HepG2 (cell line): ENCODE measurements around the gene CYP2C19.

Source experiments
- CTCF ChIP-seq: sonication (generic); formaldehyde crosslinking; IDR thresholded peaks from 2 replicates; pipeline ENCODE4 v1.5.0; 2020; ENCODE audit warnings: mild to moderate bottlenecking, missing genetic modification reagents, moderate library complexity
- EZH2 ChIP-seq: conservative IDR thresholded peaks from 2 replicates; pipeline ENCODE4 v1.6.1; 2012; ENCODE audit warnings: mild to moderate bottlenecking, low read depth, low read length, moderate library complexity
- GTF3A ChIP-seq: sonication (generic); formaldehyde crosslinking; conservative IDR thresholded peaks from 2 replicates; pipeline ENCODE4 v1.4.0; 2020; ENCODE audit warnings: mild to moderate bottlenecking, missing genetic modification reagents
- NR2C2 ChIP-seq: sonication (generic); formaldehyde crosslinking; IDR thresholded peaks from 2 replicates; pipeline ENCODE4 v1.4.0; 2020; ENCODE audit warnings: missing genetic modification reagents, mild to moderate bottlenecking, moderate library complexity, borderline replicate concordance
- PAWR ChIP-seq: sonication (generic); formaldehyde crosslinking; IDR thresholded peaks from 2 replicates; pipeline ENCODE4 v1.4.0; 2020; ENCODE audit warnings: missing genetic modification reagents, mild to moderate bottlenecking, borderline replicate concordance
- PRPF4 ChIP-seq: fragments of 200-400 bp; formaldehyde crosslinking; IDR thresholded peaks from 2 replicates; pipeline ENCODE4 v1.6.1; 2016; ENCODE audit warnings: low read length, low read depth; ENCODE audit not compliant: poor library complexity, severe bottlenecking
- SP2 ChIP-seq: sonication (generic); formaldehyde crosslinking; IDR thresholded peaks from 2 replicates; pipeline ENCODE4 v1.5.1; 2020; ENCODE audit warnings: mild to moderate bottlenecking, missing genetic modification reagents
- TBX2 ChIP-seq: sonication (generic); formaldehyde crosslinking; IDR thresholded peaks from 2 replicates; pipeline ENCODE4 v1.5.0; 2020; ENCODE audit warnings: missing genetic modification reagents, mild to moderate bottlenecking, borderline replicate concordance
- TF ChIP-seq, protein P1 (sequence below): sonication (generic); formaldehyde crosslinking; IDR thresholded peaks from 2 replicates; pipeline ENCODE4 v1.4.0; 2020; ENCODE audit warnings: mild to moderate bottlenecking, missing genetic modification reagents
- TF ChIP-seq, protein P2 (sequence below): sonication (generic); formaldehyde crosslinking; IDR thresholded peaks from 2 replicates; pipeline ENCODE4 v1.4.0; 2020; ENCODE audit warnings: missing genetic modification reagents, low read depth, mild to moderate bottlenecking, borderline replicate concordance

- TF ChIP-seq CTCF (CRISPR knock-in tag) = no peak
- no peak for TF ChIP-seq NR2C2
- no peak for TF ChIP-seq PAWR (CRISPR knock-in tag)
- no peak for TF ChIP-seq SP2 (CRISPR knock-in tag)
- TF ChIP-seq, protein P1, sequence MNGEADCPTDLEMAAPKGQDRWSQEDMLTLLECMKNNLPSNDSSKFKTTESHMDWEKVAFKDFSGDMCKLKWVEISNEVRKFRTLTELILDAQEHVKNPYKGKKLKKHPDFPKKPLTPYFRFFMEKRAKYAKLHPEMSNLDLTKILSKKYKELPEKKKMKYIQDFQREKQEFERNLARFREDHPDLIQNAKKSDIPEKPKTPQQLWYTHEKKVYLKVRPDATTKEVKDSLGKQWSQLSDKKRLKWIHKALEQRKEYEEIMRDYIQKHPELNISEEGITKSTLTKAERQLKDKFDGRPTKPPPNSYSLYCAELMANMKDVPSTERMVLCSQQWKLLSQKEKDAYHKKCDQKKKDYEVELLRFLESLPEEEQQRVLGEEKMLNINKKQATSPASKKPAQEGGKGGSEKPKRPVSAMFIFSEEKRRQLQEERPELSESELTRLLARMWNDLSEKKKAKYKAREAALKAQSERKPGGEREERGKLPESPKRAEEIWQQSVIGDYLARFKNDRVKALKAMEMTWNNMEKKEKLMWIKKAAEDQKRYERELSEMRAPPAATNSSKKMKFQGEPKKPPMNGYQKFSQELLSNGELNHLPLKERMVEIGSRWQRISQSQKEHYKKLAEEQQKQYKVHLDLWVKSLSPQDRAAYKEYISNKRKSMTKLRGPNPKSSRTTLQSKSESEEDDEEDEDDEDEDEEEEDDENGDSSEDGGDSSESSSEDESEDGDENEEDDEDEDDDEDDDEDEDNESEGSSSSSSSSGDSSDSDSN = no peak
- TF ChIP-seq PRPF4 = no peak
- TF ChIP-seq, protein P2, sequence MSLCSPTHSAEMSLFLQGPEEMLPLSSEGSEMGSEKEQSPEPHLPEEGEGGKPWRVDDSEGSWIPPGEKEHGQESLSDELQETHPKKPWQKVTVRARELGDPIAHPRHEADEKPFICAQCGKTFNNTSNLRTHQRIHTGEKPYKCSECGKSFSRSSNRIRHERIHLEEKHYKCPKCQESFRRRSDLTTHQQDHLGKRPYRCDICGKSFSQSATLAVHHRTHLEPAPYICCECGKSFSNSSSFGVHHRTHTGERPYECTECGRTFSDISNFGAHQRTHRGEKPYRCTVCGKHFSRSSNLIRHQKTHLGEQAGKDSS (CRISPR knock-in tag) = no peak
- no peak for TF ChIP-seq GTF3A
- no peak for TF ChIP-seq EZH2
- TF ChIP-seq TBX2 (CRISPR knock-in tag) = no peak
Observed at GRCh38 chr10:94747137-94747536, 15.3 kb upstream of the CYP2C19 start.
